GM12878 (cell line): Measurements from ENCODE around the gene PLEKHA6. TPM values are rescaled to one million over a fixed set of nuclear protein-coding genes. Genes with fewer than 3 reads are reported as not detected.

Source experiments
- ATAC-seq: fragments of 200-7000 bp; cut with Tn5 transposase; 3 replicates; pipeline ENCODE4 v1.9.1; 2020; ENCODE audit warnings: mild to moderate bottlenecking, moderate library complexity
- BruUV-seq: library from RNA; stranded (reverse); fragments of 400-500 nt; replicated peaks from 2 replicates; lab custom pipeline; 2021; lab: Mats Ljungman, UMichigan
- CTCF ChIA-PET: fragments of 300-600 bp; sonication (Branson Sonifier 250); formaldehyde crosslinking; extraction: SDS; loops from one replicate; lab custom pipeline; 2021; ENCODE audit warnings: inconsistent platforms; lab: Yijun Ruan, JAX
- POLR2A ChIA-PET: fragments of 350-600 bp; formaldehyde crosslinking; extraction: SDS; loops from one replicate; lab custom pipeline; 2021; ENCODE audit warnings: inconsistent platforms; lab: Charles Lee
- RAD21 ChIA-PET: fragments of 300-600 bp; sonication (Branson Sonifier 250); formaldehyde crosslinking; loops from one replicate; lab custom pipeline; 2023; ENCODE audit warnings: antibody characterized with exemption; ENCODE audit not compliant: unreplicated experiment; lab: Charles Lee
- SMC1A ChIA-PET: fragments of 300-600 bp; sonication (Branson Sonifier 250); formaldehyde crosslinking; loops from one replicate; lab custom pipeline; 2023; ENCODE audit not compliant: unreplicated experiment, uncharacterized antibody; lab: Charles Lee
- DNase-seq: peaks from one replicate; pipeline ENCODE4 v3.0.0-alpha.2; 2011; ENCODE audit warnings: low read depth, low spot score
- FAIRE-seq: peaks from 3 replicates; lab custom pipeline; 2011; peaks lifted over from hg19 to GRCh38; lab: Jason Lieb, UNC
- H2AFZ ChIP-seq: 2 replicates; pipeline ENCODE4 v1.6.0; 2011; ENCODE audit warnings: low read depth, low read length, control low read depth; ENCODE audit not compliant: control insufficient read depth
- H3K27ac ChIP-seq: 2 replicates; pipeline ENCODE4 v1.5.1; 2011; ENCODE audit warnings: control low read depth; ENCODE audit not compliant: control insufficient read depth, insufficient read depth
- H3K27me3 ChIP-seq, 2 experiments: replicated peaks in 1 of 2; 2 replicates each; pipeline versions ENCODE4 v1.6.0 to v1.6.1; 2011; ENCODE audit warnings: low read length in 1 of 2; ENCODE audit not compliant: control insufficient read depth in 2 of 2, insufficient read depth in 2 of 2
- H3K36me3 ChIP-seq, 2 experiments: 2 replicates each; pipeline ENCODE4 v1.5.1; 2011; ENCODE audit warnings: low read length in 1 of 2; ENCODE audit not compliant: control insufficient read depth in 2 of 2, insufficient read depth in 2 of 2
- H3K4me1 ChIP-seq: 2 replicates; pipeline ENCODE4 v1.6.1; 2011; ENCODE audit warnings: mild to moderate bottlenecking, low read length, moderate library complexity, mixed read lengths; ENCODE audit not compliant: control insufficient read depth, insufficient read depth
- H3K4me2 ChIP-seq: 2 replicates; pipeline ENCODE4 v1.6.0; 2011; ENCODE audit warnings: control low read depth; ENCODE audit not compliant: control insufficient read depth, insufficient read depth
- H3K4me3 ChIP-seq: fragments of 200-600 bp; sonication (generic); 2 replicates; pipeline ENCODE4 v1.5.1; 2016
- H3K79me2 ChIP-seq: 2 replicates; pipeline ENCODE4 v1.6.0; 2011; ENCODE audit warnings: low read length; ENCODE audit not compliant: control insufficient read depth, insufficient read depth
- H3K9ac ChIP-seq: 2 replicates; pipeline ENCODE4 v1.8.0; 2011; ENCODE audit warnings: low read length, control low read depth, mixed read lengths; ENCODE audit not compliant: control insufficient read depth, insufficient read depth
- H3K9me3 ChIP-seq: replicated peaks from 3 replicates; pipeline ENCODE4 v1.5.1; 2011; ENCODE audit warnings: mild to moderate bottlenecking, low read length; ENCODE audit not compliant: control insufficient read depth, insufficient read depth
- H4K20me1 ChIP-seq: 2 replicates; pipeline ENCODE4 v1.6.0; 2011; ENCODE audit not compliant: control insufficient read depth, insufficient read depth
- EP300 ChIP-seq, 2 experiments: fragments of 150-350 bp in 1 of 2; IDR thresholded peaks; 2 replicates each; pipeline ENCODE4 v1.6.1; 2011 to 2012; ENCODE audit warnings: low read depth in 2 of 2, low read length in 2 of 2, borderline replicate concordance in 1 of 2, improper control_type of control experiment in 1 of 2, inconsistent platforms in 1 of 2; ENCODE audit not compliant: control insufficient read depth in 1 of 2
- EZH2 ChIP-seq: IDR thresholded peaks from 2 replicates; pipeline ENCODE4 v1.6.1; 2012; ENCODE audit warnings: low read depth, mild to moderate bottlenecking, control low read depth, inconsistent platforms, low read length, borderline replicate concordance; ENCODE audit not compliant: control insufficient read depth
- FOXK2 ChIP-seq: fragments of 450-650 bp; IDR thresholded peaks from 2 replicates; pipeline ENCODE4 v1.6.1; 2017; ENCODE audit warnings: mild to moderate bottlenecking, moderate library complexity
- IRF5 ChIP-seq: fragments of 450-650 bp; IDR thresholded peaks from 2 replicates; pipeline ENCODE4 v1.6.1; 2017; ENCODE audit warnings: borderline replicate concordance
- MXI1 ChIP-seq: fragments of 150-350 bp; IDR thresholded peaks from 2 replicates; pipeline ENCODE4 v1.6.1; 2011; ENCODE audit warnings: low read depth, mild to moderate bottlenecking, inconsistent platforms, low read length, improper control_type of control experiment
- MYC ChIP-seq: IDR thresholded peaks from 2 replicates; pipeline ENCODE4 v1.6.1; 2011; ENCODE audit warnings: mild to moderate bottlenecking, low read length, moderate library complexity, inconsistent platforms; ENCODE audit not compliant: insufficient read depth, insufficient replicate concordance, insufficient read length, severe bottlenecking
- NBN ChIP-seq: fragments of 450-650 bp; IDR thresholded peaks from 2 replicates; pipeline ENCODE4 v1.6.1; 2016
- NR2C1 ChIP-seq: fragments of 450-650 bp; IDR thresholded peaks from 2 replicates; pipeline ENCODE4 v1.6.1; 2017; ENCODE audit warnings: antibody characterized with exemption, mild to moderate bottlenecking, moderate library complexity
- PAX8 ChIP-seq: fragments of 450-650 bp; IDR thresholded peaks from 2 replicates; pipeline ENCODE4 v1.6.1; 2017; ENCODE audit warnings: mild to moderate bottlenecking, moderate library complexity
- RB1 ChIP-seq: fragments of 450-650 bp; formaldehyde crosslinking; IDR thresholded peaks from 2 replicates; pipeline ENCODE4 v1.6.1; 2017; ENCODE audit warnings: mild to moderate bottlenecking, borderline replicate concordance
- SMAD5 ChIP-seq: IDR thresholded peaks from 2 replicates; pipeline ENCODE4 v1.6.1; 2016; ENCODE audit warnings: antibody characterized with exemption, low read depth
- ZZZ3 ChIP-seq: IDR thresholded peaks from 2 replicates; pipeline ENCODE4 v1.6.1; 2011; ENCODE audit warnings: low read depth; ENCODE audit not compliant: control insufficient read depth, insufficient read length
- WGBS: methylation state at CpG from one replicate; pipeline ENCODE4 v1.1.6; 2016; ENCODE audit warnings: low lambda C conversion rate; ENCODE audit not compliant: insufficient replicate concordance, insufficient coverage; ENCODE audit errors: missing lambda C conversion rate; 5-methylcytosine and 5-hydroxymethylcytosine counted together
- in situ Hi-C: fragments of 300-500 bp; cut with MboI; formaldehyde crosslinking; loops from 9 replicates; pipeline ENCODE4 v1.14.3; 2018; ENCODE audit warnings: mixed read lengths
- intact Hi-C: fragments of 100-400 bp; cut with micrococcal nuclease; formaldehyde crosslinking; loops from one replicate; pipeline ENCODE4 v1.14.2; 2022; ENCODE audit not compliant: unreplicated experiment
- polyA plus RNA-seq, 11 experiments: library from polyadenylated mRNA; depleted of rRNA in 4 of 11; unstranded in 6 of 11; stranded (reverse) in 5 of 11; fragments of >200 nt; fragmentation: Nextera tagmentation in 4 of 11; fragmentation: Illumina TruSeq in 1 of 11; extraction: Ambion mirVana in 4 of 11; extraction: Trizol in 1 of 11; gene quantifications; 1 replicate in 1 of 11; 2 replicates in 10 of 11; pipeline versions ENCODE4 v1.2.1 to v1.2.3, GENCODE V29; 2011 to 2016; ENCODE audit warnings: inconsistent platforms in 2 of 11, missing spikeins in 2 of 11, low read depth in 1 of 11
- total RNA-seq, 4 experiments: library from RNA; depleted of rRNA in 3 of 4; stranded (reverse); fragments of >200 nt in 3 of 4; fragmentation: Illumina TruSeq in 1 of 4; extraction: Trizol in 1 of 4; gene quantifications; 2 replicates each; pipeline versions ENCODE4 v1.2.1 to v1.2.3, GENCODE V29; 2013 to 2021
- TF ChIP-seq, protein P1 (sequence below): fragments of 450-650 bp; IDR thresholded peaks from 2 replicates; pipeline ENCODE4 v1.6.1; 2016; ENCODE audit warnings: mild to moderate bottlenecking
- TF ChIP-seq, protein P2 (sequence below): fragments of 450-650 bp; formaldehyde crosslinking; IDR thresholded peaks from 2 replicates; pipeline ENCODE4 v1.4.0; 2022; ENCODE audit warnings: mild to moderate bottlenecking, moderate library complexity

PLEKHA6 gene
- total and polyA plus RNA-seq, 10 of the 15 experiments (the other 5 are each of a cell fraction or from before 2014, with no cell fraction given), result 0.04 to 0.81 (median 0.19) TPM; not detected in 4

- TF ChIP-seq SMAD5, result no peak
- no peak for TF ChIP-seq ZZZ3
- TF ChIP-seq NR2C1, result no peak
Observed at GRCh38 chr1:204203206-204203767, 156.4 kb downstream of the PLEKHA6 start (continued).

- Histone ChIP-seq H4K20me1 (no peaks in the 10 kb centered on the region), H3K36me3 (no peaks in the 10 kb centered on the region), H3K9ac (no peak overlapping the region), H3K27me3 (peaks cover 0 to 7% of the 10 kb centered on the region in 2 experiments; a peak in 3 of 4 replicates), H3K9me3 (no peaks in the 10 kb centered on the region), H3K4me3 (no peak overlapping the region), H3K79me2 (no peaks in the 10 kb centered on the region), H2AFZ (no peak overlapping the region), H3K4me1 (no peaks in the 10 kb centered on the region), H3K27ac (no peak overlapping the region), H3K4me2 (no peak overlapping the region)
- TF ChIP-seq MXI1 (no peak), NBN (no peak), RB1 (no peak), IRF5 (no peak), PAX8 (no peak), EZH2 (no peak), MYC (no peak), FOXK2 (no peak), EP300 (IDR thresholded peaks at IDR 0.05; ENCODE audit: borderline replicate concordance in 1 of 2, control insufficient read depth in 1 of 2, low read depth in 2 of 2, low read length in 2 of 2) (no peak)
- TF ChIP-seq, protein P1, sequence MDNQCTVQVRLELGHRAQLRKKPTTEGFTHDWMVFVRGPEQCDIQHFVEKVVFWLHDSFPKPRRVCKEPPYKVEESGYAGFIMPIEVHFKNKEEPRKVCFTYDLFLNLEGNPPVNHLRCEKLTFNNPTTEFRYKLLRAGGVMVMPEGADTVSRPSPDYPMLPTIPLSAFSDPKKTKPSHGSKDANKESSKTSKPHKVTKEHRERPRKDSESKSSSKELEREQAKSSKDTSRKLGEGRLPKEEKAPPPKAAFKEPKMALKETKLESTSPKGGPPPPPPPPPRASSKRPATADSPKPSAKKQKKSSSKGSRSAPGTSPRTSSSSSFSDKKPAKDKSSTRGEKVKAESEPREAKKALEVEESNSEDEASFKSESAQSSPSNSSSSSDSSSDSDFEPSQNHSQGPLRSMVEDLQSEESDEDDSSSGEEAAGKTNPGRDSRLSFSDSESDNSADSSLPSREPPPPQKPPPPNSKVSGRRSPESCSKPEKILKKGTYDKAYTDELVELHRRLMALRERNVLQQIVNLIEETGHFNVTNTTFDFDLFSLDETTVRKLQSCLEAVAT, result no peak
- TF ChIP-seq, protein P2, sequence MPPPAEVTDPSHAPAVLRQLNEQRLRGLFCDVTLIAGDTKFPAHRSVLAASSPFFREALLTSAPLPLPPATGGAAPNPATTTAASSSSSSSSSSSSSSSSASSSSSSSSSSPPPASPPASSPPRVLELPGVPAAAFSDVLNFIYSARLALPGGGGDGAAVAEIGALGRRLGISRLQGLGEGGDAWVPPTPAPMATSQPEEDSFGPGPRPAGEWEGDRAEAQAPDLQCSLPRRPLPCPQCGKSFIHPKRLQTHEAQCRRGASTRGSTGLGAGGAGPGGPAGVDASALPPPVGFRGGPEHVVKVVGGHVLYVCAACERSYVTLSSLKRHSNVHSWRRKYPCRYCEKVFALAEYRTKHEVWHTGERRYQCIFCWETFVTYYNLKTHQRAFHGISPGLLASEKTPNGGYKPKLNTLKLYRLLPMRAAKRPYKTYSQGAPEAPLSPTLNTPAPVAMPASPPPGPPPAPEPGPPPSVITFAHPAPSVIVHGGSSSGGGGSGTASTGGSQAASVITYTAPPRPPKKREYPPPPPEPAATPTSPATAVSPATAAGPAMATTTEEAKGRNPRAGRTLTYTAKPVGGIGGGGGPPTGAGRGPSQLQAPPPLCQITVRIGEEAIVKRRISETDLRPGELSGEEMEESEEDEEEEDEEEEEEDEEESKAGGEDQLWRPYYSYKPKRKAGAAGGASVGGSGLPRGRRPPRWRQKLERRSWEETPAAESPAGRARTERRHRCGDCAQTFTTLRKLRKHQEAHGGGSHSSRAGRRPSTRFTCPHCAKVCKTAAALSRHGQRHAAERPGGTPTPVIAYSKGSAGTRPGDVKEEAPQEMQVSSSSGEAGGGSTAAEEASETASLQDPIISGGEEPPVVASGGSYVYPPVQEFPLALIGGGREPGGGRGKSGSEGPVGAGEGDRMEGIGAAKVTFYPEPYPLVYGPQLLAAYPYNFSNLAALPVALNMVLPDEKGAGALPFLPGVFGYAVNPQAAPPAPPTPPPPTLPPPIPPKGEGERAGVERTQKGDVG, result no peak
- SMC1A ChIA-PET, result no interaction called here
- in situ Hi-C loops (no loop called here), intact Hi-C loops (no loop called here)
- POLR2A ChIA-PET, result no interaction called here
- ATAC-seq, result no peak
- WGBS, result 0% methylated on average over 4 of the region's 4 CpGs
- DNase-seq, result no peak
- CTCF ChIA-PET, result interaction anchor here (1.9 kb wide), 1 partner anchor 40 kb away, joined by 5 read pairs; no protein-coding TSS in a partner anchor
- BruUV-seq, result no TSS peak
- no peak for FAIRE-seq
- RAD21 ChIA-PET, result no interaction called here
Observed at GRCh38 chr1:204202481-204202880, 157.2 kb downstream of the PLEKHA6 start.
